Activated CD4-positive, alpha-beta T cell treated with anti-CD3 and anti-CD28 coated beads, Interleukin-2, amount 50 U/mL, for 24 hours (primary cell): ENCODE data around the gene MFAP3L.

Source experiments
- DNase-seq, 2 donors: peaks; one replicate each; pipeline ENCODE4 v3.0.0-alpha.2; 2020; ENCODE audit warnings: low read depth in 1 of 2, low spot score in 1 of 2

MFAP3L gene

GRCh38 chr4:169988252-169988651 lies 37.9 kb downstream of the MFAP3L start:
- no peak for DNase-seq

DNA sequence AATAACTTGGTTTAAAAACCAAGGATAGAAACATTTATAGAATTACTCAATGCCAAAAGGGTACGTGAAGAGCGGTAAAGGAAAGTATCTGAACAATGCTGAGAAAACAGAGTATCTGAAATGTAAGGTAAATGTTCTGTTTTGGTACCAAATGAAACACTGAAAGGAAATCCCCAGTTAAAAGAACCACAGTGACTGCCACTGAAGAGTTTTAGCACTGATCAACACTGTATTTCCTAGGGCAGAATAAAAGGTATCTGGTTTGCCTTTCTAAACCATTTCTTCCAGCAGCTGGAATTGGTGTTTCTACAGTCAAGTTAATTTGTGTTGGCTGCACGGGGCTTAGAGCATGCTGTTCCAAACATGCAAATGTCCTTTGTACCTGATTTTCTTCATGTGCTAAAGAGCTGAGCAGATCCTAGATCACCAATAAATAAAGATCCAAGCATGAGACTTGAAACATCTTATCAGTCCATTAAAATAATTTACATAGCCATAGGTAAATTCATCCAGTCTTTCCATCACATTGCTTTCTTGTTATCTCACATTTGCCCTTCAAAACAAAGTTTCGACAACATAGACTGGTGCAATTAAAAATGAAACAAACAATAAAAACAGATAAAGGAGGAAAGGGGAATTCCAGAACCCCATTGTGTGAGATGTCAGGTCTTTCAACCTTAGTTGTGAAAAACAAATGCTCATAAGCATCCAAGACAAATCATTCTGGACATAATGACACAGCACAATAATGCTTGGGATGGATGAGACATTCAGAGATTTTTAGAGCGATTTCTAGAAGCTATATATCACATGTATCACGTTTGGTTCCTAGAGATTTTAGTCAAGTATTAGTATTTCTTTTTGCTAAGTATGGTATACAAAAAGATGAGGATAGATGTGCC lies 38.6 kb downstream of the MFAP3L start:
- no peak for DNase-seq

DNA sequence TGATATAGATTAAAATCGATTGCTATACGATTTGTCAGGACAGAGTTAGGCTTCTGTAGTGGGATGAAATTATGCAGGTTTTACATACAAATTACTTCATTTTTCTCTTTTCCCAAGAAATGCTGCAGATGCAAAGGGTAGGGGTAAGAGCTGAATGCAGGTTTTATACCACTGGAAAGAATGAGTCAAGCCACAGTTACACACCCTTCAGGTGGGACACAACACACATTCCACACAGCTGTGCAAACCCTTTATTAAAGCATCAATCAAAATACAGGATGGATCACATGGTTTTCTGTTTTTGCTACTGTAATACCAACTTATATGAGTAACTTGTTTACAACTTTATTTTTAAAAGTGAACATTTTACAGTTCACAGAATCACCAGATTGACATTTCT lies 39.8 kb downstream of the MFAP3L start:
- no peak for DNase-seq

DNA sequence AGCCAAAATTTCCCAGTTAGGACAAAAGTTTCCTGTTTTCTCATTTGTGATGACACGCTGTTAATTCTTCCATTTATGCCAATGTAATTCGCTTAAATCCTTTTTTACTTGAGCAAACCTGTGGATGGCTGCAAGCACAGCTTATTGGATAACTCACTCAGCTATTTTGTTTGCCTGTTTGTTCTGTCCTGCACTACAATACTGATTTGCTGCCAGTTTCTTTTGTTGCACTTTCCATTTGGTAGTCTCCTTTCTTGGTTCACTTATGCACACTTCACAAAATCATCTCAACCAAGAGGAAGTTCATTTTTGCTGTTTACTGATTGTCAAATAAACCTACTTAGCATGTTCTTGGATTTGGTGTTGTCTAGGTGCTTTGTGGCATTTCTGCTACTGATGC lies 40.3 kb downstream of the MFAP3L start:
- no peak for DNase-seq

DNA sequence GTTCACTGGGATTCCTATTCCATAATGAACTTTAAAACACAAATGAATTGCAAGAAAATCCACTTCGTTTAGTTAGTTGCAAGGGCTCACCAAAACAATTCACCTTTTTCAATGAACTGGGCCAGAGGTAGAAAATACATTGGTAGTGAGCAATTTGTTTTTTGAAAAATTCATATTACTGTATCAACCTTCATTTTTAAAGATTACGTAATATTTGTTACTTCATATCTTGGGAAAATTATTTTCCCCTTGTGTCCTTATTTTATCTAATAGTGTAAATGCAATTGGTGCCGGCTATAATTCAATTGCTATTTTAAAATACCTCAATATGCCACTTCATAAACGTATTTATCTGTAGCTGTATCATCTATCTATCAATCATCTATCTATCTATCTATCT lies 41.5 kb downstream of the MFAP3L start:
- no peak for DNase-seq

DNA sequence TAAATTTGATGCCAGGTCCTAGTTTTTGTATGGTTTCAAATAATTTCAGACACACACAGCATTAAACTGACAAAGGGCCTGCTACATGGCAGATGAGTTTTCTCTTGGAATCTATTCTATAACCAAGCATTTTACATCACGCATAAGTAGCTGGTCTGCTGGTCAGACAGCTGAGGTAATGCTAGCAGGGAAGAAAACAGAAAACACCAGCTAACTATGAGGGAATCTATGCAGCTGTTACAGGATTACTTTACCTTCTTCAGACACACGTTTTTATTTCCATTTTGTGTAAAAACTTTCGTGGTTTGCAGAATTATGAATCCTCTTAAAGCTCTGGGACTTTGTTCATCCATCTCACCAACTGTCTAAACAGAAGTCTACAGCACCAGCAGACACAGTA lies 42.0 kb downstream of the MFAP3L start:
- DNase-seq, result no peak

GRCh38 chr4:169976951-169977350 lies 49.2 kb downstream of the MFAP3L start:
- DNase-seq, result no peak

DNA sequence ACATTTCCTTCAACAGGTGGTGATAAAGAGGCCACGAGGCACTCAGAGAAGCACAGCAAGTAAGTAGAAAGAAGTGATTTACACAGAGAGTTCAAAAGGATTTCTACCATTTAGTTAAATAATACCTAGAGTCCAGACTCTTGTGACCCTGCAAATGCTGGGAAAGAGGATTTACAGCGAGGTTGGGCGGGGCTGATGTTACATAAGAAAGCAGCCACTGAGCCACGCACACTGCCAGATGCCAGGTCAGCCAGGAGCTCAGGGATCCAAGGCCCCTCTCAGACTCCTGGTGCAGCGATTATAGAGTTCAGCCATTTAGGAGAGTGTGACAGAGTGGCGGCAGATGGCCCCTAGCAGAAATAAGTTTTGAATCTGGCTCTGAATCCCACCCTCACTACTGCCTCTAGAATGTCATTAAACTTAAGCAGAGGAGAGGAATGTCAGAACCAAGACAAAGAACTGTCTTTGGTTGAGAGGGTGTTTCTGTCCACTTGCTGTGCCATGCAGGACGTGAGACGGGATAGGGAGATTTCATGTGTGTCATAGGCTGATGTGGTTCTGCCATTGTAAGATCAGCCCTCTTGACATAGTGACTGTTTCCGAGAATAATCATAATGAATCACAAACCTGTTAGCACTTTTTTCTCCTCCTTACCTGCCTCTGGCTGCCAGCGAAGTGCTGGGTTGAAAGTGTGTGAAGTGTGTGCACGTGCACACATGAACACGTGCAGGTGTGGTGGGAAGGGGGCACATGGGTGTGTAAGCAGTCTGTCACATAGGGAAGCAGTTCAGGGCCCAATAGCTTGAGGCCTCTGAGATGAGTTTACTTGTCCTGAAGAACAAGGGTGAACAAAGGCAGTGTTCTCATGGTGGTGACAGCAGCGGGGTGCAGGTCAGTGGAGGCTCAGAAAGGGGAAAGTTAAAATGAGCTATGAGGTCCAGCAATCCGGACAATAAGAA lies 50.1 kb downstream of the MFAP3L start:
- DNase-seq, result no peak

GRCh38 chr4:169975131-169975837 lies 50.9 kb downstream of the MFAP3L start:
- no peak for DNase-seq

- DNase-seq, result no peak
Observed at GRCh38 chr4:169971456-169972015, 54.7 kb downstream of the MFAP3L start.

- no peak for DNase-seq
Observed at GRCh38 chr4:169968999-169969398, 57.2 kb downstream of the MFAP3L start.

DNA sequence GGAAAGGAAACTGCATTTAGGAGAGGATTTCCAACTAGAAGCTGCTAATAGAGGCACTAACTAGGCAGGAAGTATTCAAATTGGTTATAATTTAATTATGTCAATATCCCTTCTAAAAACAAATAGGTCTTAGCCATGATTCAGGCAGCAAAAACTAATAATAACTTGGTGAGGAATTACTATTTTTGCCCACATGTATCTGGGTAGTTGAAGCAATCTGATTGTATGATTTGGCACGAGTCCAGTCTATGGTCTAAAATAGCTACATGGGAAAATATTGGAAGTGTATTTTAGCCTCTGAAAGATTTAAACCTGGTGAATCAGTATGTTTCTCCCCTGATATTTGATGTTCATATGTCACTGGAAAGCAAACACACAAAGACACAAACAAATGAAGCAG lies 62.2 kb downstream of the MFAP3L start:
- DNase-seq, result no peak

DNA sequence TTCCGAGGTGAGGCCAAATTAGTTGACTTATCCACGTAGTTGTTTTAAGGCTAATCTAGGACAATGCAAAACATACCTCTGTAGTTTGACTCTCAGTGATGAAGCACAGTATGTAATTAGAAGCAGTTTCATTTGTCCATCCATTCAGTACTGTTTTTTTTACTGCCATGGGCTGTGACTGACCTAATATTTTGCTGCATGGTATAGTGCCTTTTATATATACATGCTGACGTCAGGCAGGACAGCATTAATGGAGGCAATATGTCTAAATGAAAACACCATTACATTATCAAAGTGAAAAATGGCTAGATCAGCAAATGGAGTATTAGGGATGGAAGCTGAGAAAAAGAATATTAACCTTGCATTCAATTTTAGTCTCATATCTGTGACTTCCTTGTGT lies 66.9 kb downstream of the MFAP3L start:
- DNase-seq, result no peak

- DNase-seq, result no peak
Observed at GRCh38 chr4:169958629-169959028, 67.6 kb downstream of the MFAP3L start.

- no peak for DNase-seq
Observed at GRCh38 chr4:169957785-169958184, 68.4 kb downstream of the MFAP3L start.

- no peak for DNase-seq
Observed at GRCh38 chr4:169956091-169956843, 69.9 kb downstream of the MFAP3L start.

- no peak for DNase-seq
Observed at GRCh38 chr4:169955521-169955920, 70.7 kb downstream of the MFAP3L start.

GRCh38 chr4:169952236-169953002 lies 73.8 kb downstream of the MFAP3L start:
- DNase-seq, result no peak

DNA sequence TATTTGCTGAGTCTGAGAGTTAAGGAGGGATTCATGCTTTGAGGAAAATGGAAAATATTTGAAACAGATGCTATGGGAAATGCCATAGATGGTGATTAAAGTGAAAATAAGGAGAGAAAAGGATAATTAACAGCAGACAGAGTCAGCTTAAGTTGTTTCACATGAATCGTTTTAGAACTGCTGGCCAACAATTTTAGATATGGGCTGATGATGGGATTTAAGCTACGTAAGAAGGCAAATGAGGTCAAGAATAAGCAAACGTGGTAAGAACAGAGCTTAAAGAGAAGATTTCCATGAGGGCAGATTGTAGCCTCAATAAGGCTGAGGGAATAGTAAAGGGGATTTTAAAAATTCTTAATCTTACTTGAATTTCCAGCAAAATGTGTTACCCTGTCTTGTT lies 77.9 kb downstream of the MFAP3L start:
- no peak for DNase-seq

DNA sequence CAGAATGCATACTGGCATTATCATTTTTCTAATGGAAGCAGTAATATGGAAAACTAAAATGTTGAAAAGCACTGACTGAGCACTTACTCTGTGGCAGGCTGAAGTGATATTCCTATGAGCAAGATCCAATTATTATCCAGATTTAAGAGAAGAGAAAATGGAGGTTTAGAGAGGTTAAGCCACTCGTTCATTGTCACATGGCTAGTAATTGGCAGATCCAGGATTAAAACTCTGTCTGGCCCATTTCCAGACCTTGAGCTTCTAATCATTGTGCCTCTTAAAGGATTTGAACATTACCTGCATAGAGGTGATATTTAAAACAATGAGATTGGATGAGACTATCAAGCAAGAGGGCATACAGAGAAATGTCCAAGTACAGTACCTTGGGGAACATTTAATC lies 80.6 kb downstream of the MFAP3L start:
- no peak for DNase-seq
